ENCODE results near the gene SNX3.
A peak's percentile ranks its signal among the peaks of the same experiment; 100 is the strongest.
"Not testable (repeated sequence)": the region's sequence is repeated elsewhere in the genome, so short reads cannot be mapped to it uniquely, and the experiment has no call there.

SNX3 gene

DNA sequence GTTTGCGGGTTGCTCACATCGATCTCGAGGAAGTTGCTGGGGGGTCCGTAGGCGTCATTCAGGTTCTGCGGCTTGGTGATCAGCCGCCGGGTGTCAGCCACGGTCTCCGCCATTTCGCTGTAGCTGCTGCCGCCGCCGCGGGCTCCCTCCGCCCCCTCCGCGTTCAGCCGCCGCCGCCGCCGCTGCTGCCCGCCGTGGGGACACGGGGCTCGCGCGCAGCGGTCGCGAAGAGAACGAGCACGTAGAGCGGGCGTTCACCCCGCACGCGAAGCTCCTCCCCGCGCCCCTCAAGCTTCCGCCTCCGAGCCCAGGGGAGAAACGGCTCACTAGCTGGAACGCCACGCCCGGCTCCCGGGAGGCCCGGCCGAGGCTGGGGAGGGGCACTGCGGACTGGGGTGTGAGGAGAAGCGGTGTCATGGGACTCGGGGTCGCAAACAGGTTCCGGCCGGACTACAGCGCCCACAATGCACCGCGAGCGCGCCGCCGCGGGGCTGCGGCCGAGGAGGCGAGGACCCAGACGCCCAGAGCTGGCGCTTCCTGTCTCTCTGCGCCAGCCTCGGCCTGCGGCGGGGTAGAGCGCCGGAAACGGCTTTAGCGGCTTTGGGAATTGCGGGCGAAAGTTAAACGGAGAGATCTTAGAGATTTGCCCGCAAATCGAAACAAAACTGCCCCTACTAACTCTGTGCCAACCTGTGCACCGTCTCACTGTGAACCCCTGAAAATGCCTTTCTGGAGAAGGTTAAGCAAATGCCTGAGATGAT is at the start of gene SNX3:
TSS of gene SNX3 (minus strand) at position 232 of the 761 bp plus-strand sequence. CDS start at position 113, 119 bp downstream.
- no peak for TF ChIP-seq EZH2phosphoT487 (IDR thresholded peaks at IDR 0.05; ENCODE audit: low read depth)
- TF ChIP-seq, protein P1, sequence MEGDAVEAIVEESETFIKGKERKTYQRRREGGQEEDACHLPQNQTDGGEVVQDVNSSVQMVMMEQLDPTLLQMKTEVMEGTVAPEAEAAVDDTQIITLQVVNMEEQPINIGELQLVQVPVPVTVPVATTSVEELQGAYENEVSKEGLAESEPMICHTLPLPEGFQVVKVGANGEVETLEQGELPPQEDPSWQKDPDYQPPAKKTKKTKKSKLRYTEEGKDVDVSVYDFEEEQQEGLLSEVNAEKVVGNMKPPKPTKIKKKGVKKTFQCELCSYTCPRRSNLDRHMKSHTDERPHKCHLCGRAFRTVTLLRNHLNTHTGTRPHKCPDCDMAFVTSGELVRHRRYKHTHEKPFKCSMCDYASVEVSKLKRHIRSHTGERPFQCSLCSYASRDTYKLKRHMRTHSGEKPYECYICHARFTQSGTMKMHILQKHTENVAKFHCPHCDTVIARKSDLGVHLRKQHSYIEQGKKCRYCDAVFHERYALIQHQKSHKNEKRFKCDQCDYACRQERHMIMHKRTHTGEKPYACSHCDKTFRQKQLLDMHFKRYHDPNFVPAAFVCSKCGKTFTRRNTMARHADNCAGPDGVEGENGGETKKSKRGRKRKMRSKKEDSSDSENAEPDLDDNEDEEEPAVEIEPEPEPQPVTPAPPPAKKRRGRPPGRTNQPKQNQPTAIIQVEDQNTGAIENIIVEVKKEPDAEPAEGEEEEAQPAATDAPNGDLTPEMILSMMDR (IDR thresholded peaks at IDR 0.05; ENCODE audit: low read depth, low read length) = peak; percentile 8; the same call in 1 of the 2 replicates
- Histone ChIP-seq H3K79me2 (ENCODE audit: low read length) (peaks cover 29% of the 10 kb centered on the region), H3K4me1 (ENCODE audit: low read length) (peaks cover 15% of the 10 kb centered on the region)

DNA sequence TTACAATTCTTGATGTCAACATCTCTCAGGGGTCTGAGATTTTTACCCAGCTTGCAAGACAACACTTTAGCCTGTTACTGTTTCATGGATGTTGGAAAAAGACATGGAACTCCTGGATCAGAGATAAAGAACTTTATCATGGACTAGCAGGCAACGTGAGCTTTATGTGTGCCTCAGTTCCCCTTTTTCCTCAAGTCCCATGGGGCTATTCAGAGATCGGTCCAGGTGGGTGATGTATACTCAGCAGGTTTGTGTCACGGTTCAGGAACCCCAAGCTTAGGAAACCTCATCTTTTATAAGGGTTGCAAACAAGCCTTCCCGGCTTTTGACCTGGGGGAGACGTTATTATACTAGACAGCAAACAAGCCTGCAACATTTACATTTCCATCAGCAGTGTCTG is 49.0 kb upstream of the SNX3 start:
- H3K79me2 ChIP-seq (ENCODE audit: low read length) = no peaks in the 10 kb centered on the region
- H3K36me3 ChIP-seq (replicated peaks; ENCODE audit: low read depth, low read length) = no peaks in the 10 kb centered on the region
- no peak overlapping the region for H3K4me3 ChIP-seq (ENCODE audit: low read length)
- H3K27ac ChIP-seq (ENCODE audit: low read length) = no peak overlapping the region
- H3K4me2 ChIP-seq (ENCODE audit: low read length) = no peak overlapping the region
- no peaks in the 10 kb centered on the region for H3K27me3 ChIP-seq (ENCODE audit: low read depth, low read length)
- H3K4me1 ChIP-seq (ENCODE audit: low read length) = peaks cover 20% of the 10 kb centered on the region
- H3K9ac ChIP-seq (ENCODE audit: low read length) = no peak overlapping the region
- TF ChIP-seq EZH2phosphoT487 (IDR thresholded peaks at IDR 0.05; ENCODE audit: low read depth) = no peak
- TF ChIP-seq, protein P1 (IDR thresholded peaks at IDR 0.05; ENCODE audit: low read depth, low read length) = no peak
- H4K20me1 ChIP-seq (ENCODE audit: insufficient read depth, low read length) = no peaks in the 10 kb centered on the region
- H3K9me3 ChIP-seq (ENCODE audit: insufficient read depth, low read length) = no peaks in the 10 kb centered on the region
- H2AFZ ChIP-seq (ENCODE audit: low read depth, low read length) = no peak overlapping the region

More for the DNA sequence above, at the start of gene SNX3:
- Histone ChIP-seq H3K4me3 (ENCODE audit: low read length) (peak within 1 kb of the TSS; percentile 93), H3K4me2 (ENCODE audit: low read length) (peak within 1 kb of the TSS; percentile 90), H4K20me1 (ENCODE audit: insufficient read depth, low read length) (peaks cover 14% of the 10 kb centered on the region), H3K36me3 (replicated peaks; ENCODE audit: low read depth, low read length) (no peaks in the 10 kb centered on the region), H3K9ac (ENCODE audit: low read length) (peak within 1 kb of the TSS; percentile 96), H3K27ac (ENCODE audit: low read length) (peak within 1 kb of the TSS; percentile 77), H2AFZ (ENCODE audit: low read depth, low read length) (peak within 1 kb of the TSS; percentile 91), H3K9me3 (ENCODE audit: insufficient read depth, low read length) (no peaks in the 10 kb centered on the region), H3K27me3 (ENCODE audit: low read depth, low read length) (no peaks in the 10 kb centered on the region)

DNA sequence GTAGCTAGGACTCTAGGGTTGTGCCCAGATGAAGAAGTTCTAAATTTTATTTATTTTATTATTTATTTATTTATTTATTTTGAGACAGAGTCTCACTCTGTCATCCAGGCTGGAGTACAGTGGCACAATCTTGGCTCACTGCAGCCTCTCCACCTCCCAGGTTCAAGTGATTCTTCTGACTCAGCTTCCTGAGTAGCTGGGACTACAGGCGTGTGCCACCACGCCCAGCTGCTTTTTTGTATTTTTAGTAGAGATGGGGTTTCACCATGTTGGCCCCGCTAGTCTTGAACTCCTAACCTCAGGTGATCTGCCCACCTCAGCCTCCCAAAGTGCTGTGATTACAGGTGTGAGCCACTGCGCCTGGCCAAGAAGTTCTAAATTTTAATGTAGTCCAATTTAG is 47.8 kb upstream of the SNX3 start:
- peaks cover 20% of the 10 kb centered on the region for H3K4me1 ChIP-seq (ENCODE audit: low read length)
- H3K9me3 ChIP-seq (ENCODE audit: insufficient read depth, low read length); H3K4me3 ChIP-seq (ENCODE audit: low read length); H3K27me3 ChIP-seq (ENCODE audit: low read depth, low read length); H2AFZ ChIP-seq (ENCODE audit: low read depth, low read length); H3K79me2 ChIP-seq (ENCODE audit: low read length); H4K20me1 ChIP-seq (ENCODE audit: insufficient read depth, low read length); H3K4me2 ChIP-seq (ENCODE audit: low read length); H3K9ac ChIP-seq (ENCODE audit: low read length); H3K27ac ChIP-seq (ENCODE audit: low read length); H3K36me3 ChIP-seq (replicated peaks; ENCODE audit: low read depth, low read length): not testable (repeated sequence)

DNA sequence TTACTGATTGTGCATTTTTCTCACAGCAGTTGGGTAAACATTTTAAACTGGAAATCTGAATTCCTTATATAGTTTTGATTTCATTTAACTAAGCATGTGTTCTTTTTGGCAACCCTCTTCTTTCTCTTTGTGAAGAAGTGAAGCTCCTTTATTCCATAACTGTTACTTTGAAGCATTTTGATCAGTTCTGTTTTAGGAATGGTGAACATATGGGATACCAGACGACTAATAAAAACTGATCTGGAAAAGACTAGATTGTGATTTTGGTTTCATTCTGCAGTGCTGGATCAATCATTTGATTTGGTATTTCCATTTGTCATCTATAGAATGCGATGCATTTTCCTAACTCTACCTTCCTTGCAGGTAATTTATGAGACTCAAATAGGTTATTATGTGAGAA is 43.8 kb upstream of the SNX3 start:
- TF ChIP-seq EZH2phosphoT487 (IDR thresholded peaks at IDR 0.05; ENCODE audit: low read depth) = no peak
- TF ChIP-seq, protein P1 (IDR thresholded peaks at IDR 0.05; ENCODE audit: low read depth, low read length) = no peak
- H4K20me1 ChIP-seq (ENCODE audit: insufficient read depth, low read length) = no peaks in the 10 kb centered on the region
- H3K27me3 ChIP-seq (ENCODE audit: low read depth, low read length) = no peaks in the 10 kb centered on the region
- no peak overlapping the region for H3K9ac ChIP-seq (ENCODE audit: low read length)
- H3K4me3 ChIP-seq (ENCODE audit: low read length) = no peak overlapping the region
- H3K79me2 ChIP-seq (ENCODE audit: low read length) = no peaks in the 10 kb centered on the region
- H2AFZ ChIP-seq (ENCODE audit: low read depth, low read length) = no peak overlapping the region
- no peak overlapping the region for H3K27ac ChIP-seq (ENCODE audit: low read length)
- no peak overlapping the region for H3K4me2 ChIP-seq (ENCODE audit: low read length)
- H3K9me3 ChIP-seq (ENCODE audit: insufficient read depth, low read length) = no peaks in the 10 kb centered on the region
- H3K36me3 ChIP-seq (replicated peaks; ENCODE audit: low read depth, low read length) = no peaks in the 10 kb centered on the region
- peaks cover 18% of the 10 kb centered on the region for H3K4me1 ChIP-seq (ENCODE audit: low read length)
